ENCODE results near the gene OGN. TPM values are rescaled to one million over a fixed set of nuclear protein-coding genes. Genes with fewer than 3 reads are reported as not detected.

OGN gene
- total and polyA plus RNA-seq, 12 donors = 2.2 to 25.9 (median 11.3) TPM

DNA sequence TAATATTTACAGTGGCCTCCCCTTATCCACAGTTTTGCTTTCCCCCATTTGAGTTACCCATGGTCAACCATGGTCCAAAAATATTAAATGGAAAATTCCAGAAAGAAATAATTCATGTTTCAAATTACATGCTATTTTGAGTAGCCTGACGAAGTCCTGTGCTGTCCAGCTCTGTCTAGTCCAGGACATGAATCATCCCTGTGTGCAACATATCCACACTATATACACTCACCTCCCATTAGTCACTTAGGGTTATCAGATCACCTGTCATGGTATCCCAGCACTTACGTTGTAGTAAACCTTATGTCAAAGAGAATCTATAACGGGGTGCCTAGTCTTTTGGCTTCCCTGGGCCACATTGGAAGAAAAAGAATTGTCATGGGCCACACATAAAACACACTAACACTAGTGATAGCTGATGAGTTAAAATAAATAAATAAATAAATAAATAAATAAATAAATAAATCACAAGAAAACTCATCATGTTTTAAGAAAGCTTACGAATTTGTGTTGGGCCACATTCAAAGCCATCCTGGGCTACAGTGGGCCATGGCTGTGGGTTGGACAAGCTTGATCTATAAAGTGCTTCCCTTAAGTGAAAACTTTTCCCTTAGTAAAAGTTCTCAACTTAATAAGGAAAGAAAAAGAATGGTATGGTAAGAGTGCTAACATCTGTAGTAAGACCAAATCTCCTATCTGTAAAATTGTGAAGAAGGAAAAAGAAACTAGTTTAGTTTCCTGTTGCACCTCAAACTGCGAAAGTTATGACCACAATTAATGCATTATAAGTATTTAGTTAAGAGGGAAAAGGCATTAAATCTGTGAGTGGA, 35.8 kb upstream of the OGN start:
- Histone ChIP-seq H3K36me3 (no peaks in the 10 kb centered on the region), H3K4me1 (no peaks in the 10 kb centered on the region), H3K4me3 (no peak overlapping the region), H3K27ac (peak overlapping the region in 1 of 10 donors; percentile 43), H3K27me3 (no peaks in the 10 kb centered on the region), H3K9me3 (no peaks in the 10 kb centered on the region)
- ATAC-seq (no peak), DNase-seq (no peak)
- 89 to 95% methylated on average over 5 of the region's 5 CpGs for WGBS, 2 donors
- intact Hi-C loops (cut with DNase I) = loop anchor here in 5 of 10 donors (2.0 to 10.0 kb wide), 8 partner anchors 45 to 305 kb away; partner anchors contain the start of gene ASPN (in 1 of the 5)
- TF ChIP-seq, protein P1, sequence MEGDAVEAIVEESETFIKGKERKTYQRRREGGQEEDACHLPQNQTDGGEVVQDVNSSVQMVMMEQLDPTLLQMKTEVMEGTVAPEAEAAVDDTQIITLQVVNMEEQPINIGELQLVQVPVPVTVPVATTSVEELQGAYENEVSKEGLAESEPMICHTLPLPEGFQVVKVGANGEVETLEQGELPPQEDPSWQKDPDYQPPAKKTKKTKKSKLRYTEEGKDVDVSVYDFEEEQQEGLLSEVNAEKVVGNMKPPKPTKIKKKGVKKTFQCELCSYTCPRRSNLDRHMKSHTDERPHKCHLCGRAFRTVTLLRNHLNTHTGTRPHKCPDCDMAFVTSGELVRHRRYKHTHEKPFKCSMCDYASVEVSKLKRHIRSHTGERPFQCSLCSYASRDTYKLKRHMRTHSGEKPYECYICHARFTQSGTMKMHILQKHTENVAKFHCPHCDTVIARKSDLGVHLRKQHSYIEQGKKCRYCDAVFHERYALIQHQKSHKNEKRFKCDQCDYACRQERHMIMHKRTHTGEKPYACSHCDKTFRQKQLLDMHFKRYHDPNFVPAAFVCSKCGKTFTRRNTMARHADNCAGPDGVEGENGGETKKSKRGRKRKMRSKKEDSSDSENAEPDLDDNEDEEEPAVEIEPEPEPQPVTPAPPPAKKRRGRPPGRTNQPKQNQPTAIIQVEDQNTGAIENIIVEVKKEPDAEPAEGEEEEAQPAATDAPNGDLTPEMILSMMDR (IDR thresholded peaks at IDR 0.05) = no peak

DNA sequence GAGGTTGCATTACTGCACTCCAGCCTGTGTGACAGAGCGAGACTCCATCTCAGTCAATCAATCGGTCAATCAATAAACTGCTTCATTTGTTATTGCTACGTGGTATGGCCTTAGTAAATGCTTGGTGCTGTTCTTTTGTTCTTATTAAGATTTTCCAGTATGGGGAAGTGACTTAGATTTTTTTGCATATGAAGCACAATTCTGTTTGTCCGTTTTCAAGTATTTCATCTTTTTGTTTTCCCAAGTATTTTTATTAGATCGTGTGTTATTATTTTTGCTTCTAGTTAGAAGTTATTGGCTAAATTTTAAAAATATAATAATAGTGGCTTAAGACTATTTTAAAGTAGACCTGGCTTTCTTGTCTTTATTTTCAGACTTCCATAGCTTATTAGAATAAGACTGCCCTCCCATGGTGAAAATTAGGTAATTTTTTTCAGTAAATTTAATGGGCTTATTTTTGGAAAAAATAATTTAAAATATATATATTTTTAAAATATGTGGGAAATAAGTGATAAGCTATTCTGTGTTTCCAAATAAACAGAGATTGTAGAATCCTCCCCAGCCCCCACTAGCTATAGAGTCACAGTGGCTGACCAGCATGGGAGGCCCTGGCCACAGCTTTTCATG, 34.6 kb upstream of the OGN start:
- TF ChIP-seq, protein P1 (IDR thresholded peaks at IDR 0.05) = peak in 7 of 9 donors; percentile 27 to 60 (median 48)
- Histone ChIP-seq H3K4me1 (no peaks in the 10 kb centered on the region), H3K27ac (no peak overlapping the region), H3K9me3 (no peaks in the 10 kb centered on the region), H3K36me3 (no peaks in the 10 kb centered on the region), H3K4me3 (no peak overlapping the region), H3K27me3 (no peaks in the 10 kb centered on the region)
- DNase-seq = no peak
- WGBS, 2 donors = 78 to 85% methylated on average over 5 of the region's 5 CpGs
- ATAC-seq = no peak
- intact Hi-C loops (cut with DNase I) = loop anchor here in 3 of 10 donors (2.0 to 10.0 kb wide), 6 partner anchors 46 to 304 kb away; partner anchors contain the start of gene ASPN (in 1 of the 3)

DNA sequence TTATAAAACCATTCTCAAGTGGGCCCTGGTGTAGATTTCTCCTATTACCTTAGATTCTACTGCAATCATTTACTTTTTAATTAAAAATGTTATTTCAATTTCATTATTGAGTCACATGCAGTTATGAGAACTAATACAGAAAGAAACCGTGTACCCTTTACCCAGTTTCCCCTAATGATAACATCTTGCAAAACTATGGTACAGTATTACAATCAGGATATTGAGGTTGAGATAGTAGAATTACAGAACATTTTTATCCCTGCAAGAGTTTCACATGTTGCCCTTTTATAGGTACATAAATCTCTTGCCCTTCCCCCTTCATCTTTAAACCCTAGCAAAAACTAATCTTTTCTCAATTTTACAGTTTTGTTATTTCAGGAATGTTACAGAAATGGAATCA, 30.9 kb upstream of the OGN start:
- intact Hi-C loops (cut with DNase I) = loop anchor here in 3 of 10 donors (5.0 to 10.0 kb wide), 5 partner anchors 50 to 300 kb away; partner anchors contain the start of gene ASPN (in 1 of the 3)
- TF ChIP-seq, protein P1 (IDR thresholded peaks at IDR 0.05) = no peak

GRCh38 chr9:92432972-92433548, 28.7 kb upstream of the OGN start:
- intact Hi-C loops (cut with DNase I) = loop anchor here in 2 of 10 donors (10.0 kb wide), 3 partner anchors 52 to 298 kb away; partner anchors contain the start of gene ASPN (in 1 of the 2)
- WGBS, 2 donors = 95 to 97% methylated on average over 5 of the region's 5 CpGs
- H3K4me3 ChIP-seq = no peak overlapping the region
- no peaks in the 10 kb centered on the region for H3K4me1 ChIP-seq
- no peaks in the 10 kb centered on the region for H3K27me3 ChIP-seq
- ATAC-seq (no peak), DNase-seq (no peak)
- TF ChIP-seq, protein P1 (IDR thresholded peaks at IDR 0.05) = no peak
- H3K9me3 ChIP-seq = no peaks in the 10 kb centered on the region
- no peaks in the 10 kb centered on the region for H3K36me3 ChIP-seq
- no peak overlapping the region for H3K27ac ChIP-seq

More for the DNA sequence above, 30.9 kb upstream of the OGN start:
- no peak for ATAC-seq
- H3K36me3 ChIP-seq = no peaks in the 10 kb centered on the region
- H3K9me3 ChIP-seq = no peaks in the 10 kb centered on the region
- WGBS, 2 donors = 89 to 98% methylated on average over 1 of the region's 1 CpG
- H3K4me3 ChIP-seq = no peak overlapping the region
- no peak overlapping the region for H3K27ac ChIP-seq
- no peak for DNase-seq
- no peaks in the 10 kb centered on the region for H3K4me1 ChIP-seq
- H3K27me3 ChIP-seq = no peaks in the 10 kb centered on the region
